NCI-H146 treated with DMSO at 0.1 percent for 48 hours (cell line): Measurements from ENCODE around the gene SMC6.

Experiments
- DNase-seq: peaks from one replicate; lab custom pipeline; 2025; ENCODE audit not compliant: unreplicated experiment; lab: John Stamatoyannopoulos, UW

SMC6 gene

GRCh38 chr2:17658251-17658843 is 95.3 kb downstream of the SMC6 start:
- DNase-seq: no peak

- no peak for DNase-seq
These were observed 95.9 kb downstream of the SMC6 start for GRCh38 chr2:17657759-17658158.

- no peak for DNase-seq
These were observed 100.8 kb downstream of the SMC6 start for GRCh38 chr2:17652681-17653394.

GRCh38 chr2:17649026-17649425 is 104.6 kb downstream of the SMC6 start:
- no peak for DNase-seq

- no peak for DNase-seq
These were observed 105.0 kb downstream of the SMC6 start for GRCh38 chr2:17648581-17648980.

GRCh38 chr2:17646838-17647701 is 106.5 kb downstream of the SMC6 start:
- DNase-seq: no peak

GRCh38 chr2:17646081-17646554 is 107.5 kb downstream of the SMC6 start:
- DNase-seq: peak; percentile 5

- DNase-seq: no peak
These were observed 108.5 kb downstream of the SMC6 start for GRCh38 chr2:17644997-17645720.

GRCh38 chr2:17643031-17643615 is 110.5 kb downstream of the SMC6 start:
- no peak for DNase-seq

- DNase-seq: no peak
These were observed 113.2 kb downstream of the SMC6 start for GRCh38 chr2:17640406-17640805.

- DNase-seq: no peak
These were observed 115.3 kb downstream of the SMC6 start for GRCh38 chr2:17638196-17638743.

- DNase-seq: no peak
These were observed 116.3 kb downstream of the SMC6 start for GRCh38 chr2:17637131-17637906.

- DNase-seq: no peak
These were observed 117.4 kb downstream of the SMC6 start for GRCh38 chr2:17636257-17636656.

- DNase-seq: no peak
These were observed 118.6 kb downstream of the SMC6 start for GRCh38 chr2:17634997-17635396.

GRCh38 chr2:17630089-17630488 is 123.5 kb downstream of the SMC6 start:
- no peak for DNase-seq

GRCh38 chr2:17628349-17629261 is 125.0 kb downstream of the SMC6 start:
- DNase-seq: no peak

- DNase-seq: no peak
These were observed 126.2 kb downstream of the SMC6 start for GRCh38 chr2:17627434-17627833.

- no peak for DNase-seq
These were observed 126.6 kb downstream of the SMC6 start for GRCh38 chr2:17626986-17627385.

GRCh38 chr2:17625446-17625845 is 128.2 kb downstream of the SMC6 start:
- no peak for DNase-seq
